Measurements from ENCODE around the gene POLR1A.

DNA sequence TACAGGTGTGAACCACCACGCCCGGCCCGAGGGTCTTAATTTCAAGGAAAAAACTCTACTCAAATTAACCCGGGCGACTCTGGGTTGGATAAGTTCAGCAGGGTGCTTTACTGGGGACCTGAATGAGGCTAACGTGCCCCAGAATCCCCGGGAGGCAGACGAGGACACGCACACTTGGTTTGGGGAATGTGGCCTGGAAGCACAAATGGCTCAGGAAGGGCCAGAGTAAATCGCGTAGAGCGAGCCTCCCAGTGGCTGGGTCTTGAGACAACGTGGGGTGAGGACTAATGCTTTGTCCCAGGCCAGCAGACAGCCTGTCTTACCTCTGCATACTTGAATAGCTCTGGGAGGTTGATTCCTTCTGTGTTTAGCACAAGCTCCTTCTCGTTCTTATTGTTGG is 75.8 kb downstream of the POLR1A start:
- TF ChIP-seq BRCA1 (IDR thresholded peaks at IDR 0.05; ENCODE audit: low read depth, low read length) (no peak), POLR2A (IDR thresholded peaks at IDR 0.05; ENCODE audit: control extremely low read depth in 1 of 2, low read depth in 2 of 2, low read length in 2 of 2) (no peak), SUZ12 (IDR thresholded peaks at IDR 0.05; ENCODE audit: low read length) (no peak), MAX (IDR thresholded peaks at IDR 0.05) (no peak), ATF3 (IDR thresholded peaks at IDR 0.05; ENCODE audit: insufficient read depth, low read depth, low read length) (no peak), GABPA (IDR thresholded peaks at IDR 0.05; ENCODE audit: borderline replicate concordance, insufficient read depth, low read length) (no peak)
- TF ChIP-seq, protein P1, sequence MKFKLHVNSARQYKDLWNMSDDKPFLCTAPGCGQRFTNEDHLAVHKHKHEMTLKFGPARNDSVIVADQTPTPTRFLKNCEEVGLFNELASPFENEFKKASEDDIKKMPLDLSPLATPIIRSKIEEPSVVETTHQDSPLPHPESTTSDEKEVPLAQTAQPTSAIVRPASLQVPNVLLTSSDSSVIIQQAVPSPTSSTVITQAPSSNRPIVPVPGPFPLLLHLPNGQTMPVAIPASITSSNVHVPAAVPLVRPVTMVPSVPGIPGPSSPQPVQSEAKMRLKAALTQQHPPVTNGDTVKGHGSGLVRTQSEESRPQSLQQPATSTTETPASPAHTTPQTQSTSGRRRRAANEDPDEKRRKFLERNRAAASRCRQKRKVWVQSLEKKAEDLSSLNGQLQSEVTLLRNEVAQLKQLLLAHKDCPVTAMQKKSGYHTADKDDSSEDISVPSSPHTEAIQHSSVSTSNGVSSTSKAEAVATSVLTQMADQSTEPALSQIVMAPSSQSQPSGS (IDR thresholded peaks at IDR 0.05; ENCODE audit: low read length): no peak
- TF ChIP-seq, protein P2, sequence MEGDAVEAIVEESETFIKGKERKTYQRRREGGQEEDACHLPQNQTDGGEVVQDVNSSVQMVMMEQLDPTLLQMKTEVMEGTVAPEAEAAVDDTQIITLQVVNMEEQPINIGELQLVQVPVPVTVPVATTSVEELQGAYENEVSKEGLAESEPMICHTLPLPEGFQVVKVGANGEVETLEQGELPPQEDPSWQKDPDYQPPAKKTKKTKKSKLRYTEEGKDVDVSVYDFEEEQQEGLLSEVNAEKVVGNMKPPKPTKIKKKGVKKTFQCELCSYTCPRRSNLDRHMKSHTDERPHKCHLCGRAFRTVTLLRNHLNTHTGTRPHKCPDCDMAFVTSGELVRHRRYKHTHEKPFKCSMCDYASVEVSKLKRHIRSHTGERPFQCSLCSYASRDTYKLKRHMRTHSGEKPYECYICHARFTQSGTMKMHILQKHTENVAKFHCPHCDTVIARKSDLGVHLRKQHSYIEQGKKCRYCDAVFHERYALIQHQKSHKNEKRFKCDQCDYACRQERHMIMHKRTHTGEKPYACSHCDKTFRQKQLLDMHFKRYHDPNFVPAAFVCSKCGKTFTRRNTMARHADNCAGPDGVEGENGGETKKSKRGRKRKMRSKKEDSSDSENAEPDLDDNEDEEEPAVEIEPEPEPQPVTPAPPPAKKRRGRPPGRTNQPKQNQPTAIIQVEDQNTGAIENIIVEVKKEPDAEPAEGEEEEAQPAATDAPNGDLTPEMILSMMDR (IDR thresholded peaks at IDR 0.05; ENCODE audit: control extremely low read depth in 1 of 3, insufficient read depth in 1 of 3, low read depth in 1 of 3, low read length in 3 of 3): no peak

Measured in H1 (cell line).